ENCODE results near the gene FASN.

FASN gene

DNA sequence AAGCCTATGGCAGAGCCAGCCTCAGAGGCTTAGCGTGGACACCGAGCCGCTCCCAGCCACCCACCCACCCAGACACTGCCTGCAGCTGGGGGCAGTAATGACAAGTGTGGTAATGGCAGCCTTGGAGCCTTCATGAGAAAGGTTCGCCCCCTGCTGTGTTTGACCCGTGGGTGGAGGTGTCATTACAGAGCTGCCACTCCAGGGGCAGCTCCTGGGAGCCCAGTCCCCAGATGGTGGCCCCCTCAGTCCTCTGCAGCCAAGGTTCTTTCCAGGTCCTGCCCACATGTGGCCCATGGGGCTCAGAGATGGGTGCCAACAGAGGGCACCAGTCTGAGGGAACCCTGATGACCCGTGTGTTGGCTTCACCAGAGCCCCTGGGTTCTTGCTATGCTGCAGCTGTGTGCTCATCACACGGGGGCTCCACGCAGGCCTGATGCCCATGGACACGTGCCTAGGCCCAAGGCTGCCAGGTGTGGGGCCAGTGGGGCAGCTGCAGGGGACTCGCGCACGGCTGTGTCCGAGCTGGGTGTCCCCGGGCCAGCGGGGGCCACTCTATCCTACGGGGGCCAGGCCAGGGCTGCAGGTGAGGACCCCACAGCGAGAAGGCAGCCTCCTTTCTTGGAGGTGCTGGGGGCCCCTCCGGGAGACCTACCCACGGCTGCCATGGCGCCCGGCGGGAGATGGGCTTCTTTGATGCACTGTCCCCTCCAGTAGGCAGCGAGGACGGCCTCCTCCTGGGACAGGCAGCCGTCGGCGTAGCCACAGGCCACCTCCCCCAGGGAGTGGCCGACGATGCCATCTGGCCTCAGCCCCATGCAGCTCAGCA, 8.1 kb downstream of the FASN start:
- no peak for DNase-seq (ENCODE audit: low spot score)
- FAIRE-seq: no peak

DNA sequence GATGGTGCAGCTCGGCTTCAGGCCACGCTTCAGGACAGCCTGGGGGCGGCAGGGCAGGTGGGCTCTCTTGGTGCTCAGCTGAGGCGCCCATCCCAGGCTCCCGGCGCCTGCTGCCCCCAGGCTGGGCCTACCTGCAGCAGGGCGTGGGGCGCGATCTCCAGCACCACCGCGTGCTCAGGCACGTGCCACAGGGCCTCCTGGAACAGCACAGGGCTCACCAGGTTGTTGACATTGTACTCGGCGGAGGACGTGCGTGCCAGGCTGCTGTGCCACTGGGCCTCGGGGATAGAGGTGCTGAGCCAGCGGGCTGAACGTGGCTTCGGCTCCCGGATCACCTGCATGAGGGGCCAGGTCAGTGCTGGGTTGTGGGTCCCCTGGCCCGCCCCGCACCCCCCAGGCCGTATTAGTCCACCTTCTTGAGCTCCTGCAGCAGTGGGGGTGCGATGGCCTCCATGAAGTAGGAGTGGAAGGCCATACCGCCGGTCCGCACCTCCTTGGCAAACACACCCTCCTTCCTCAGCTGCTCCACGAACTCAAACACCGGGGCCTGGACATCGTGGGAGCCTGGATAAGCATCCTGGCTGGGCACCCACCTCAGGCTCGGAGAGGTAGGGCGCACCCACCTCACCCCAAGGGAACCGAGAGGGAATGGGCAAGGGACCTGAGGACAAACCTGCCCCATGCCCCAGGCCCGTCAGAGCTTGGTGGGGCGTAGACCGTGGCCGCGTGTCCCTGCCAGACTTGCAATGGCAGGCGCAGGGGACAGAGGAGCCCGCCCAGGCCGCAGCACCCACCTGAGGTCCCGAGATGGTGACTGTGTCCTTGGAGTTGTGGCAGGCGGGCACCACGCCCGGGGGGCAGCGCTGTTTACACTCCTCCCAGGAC, 9.0 kb downstream of the FASN start:
- FAIRE-seq (no peak), DNase-seq (ENCODE audit: low spot score) (no peak)

DNA sequence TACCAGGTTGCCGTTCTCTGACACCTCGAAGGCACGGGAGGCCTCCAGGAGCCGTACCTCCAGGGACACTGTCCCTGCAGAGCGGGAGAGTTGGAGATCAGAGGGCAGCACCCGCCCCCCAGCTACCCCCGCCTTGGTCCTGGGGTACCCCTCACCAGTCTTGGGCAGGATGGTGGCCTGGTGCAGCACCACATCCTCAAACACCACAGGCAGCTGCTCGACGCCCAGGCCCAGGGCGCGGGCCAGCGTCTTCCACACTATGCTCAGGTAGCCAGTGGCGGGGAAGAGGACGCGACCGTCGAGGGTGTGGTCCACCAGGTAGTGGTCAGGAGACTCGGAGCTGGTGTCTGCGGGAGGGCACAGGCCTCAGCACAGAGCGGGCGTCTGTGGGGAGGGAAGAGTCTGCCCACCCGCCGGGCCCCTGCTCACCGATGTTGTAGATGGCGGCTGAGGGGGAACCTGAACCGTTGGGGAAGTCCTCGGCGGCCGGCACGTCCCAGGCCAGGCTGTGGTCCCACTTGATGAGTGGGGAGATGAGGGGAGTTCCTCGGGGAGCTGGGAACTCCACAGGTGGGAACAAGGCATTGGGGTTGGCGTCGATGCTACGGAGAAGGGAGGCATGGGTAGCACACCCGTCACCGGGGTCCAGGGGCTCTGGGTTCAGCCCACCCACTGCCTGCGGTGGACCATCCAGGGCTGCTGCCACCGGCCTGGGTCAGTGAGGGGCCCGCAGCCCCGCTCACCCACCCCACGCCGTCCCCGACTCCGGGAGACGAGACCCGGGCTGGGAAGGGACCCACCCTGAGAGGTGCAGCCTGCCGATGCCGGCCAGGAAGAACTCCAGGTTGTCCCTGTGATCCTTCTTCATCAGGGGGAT, 9.8 kb downstream of the FASN start:
- no peak for DNase-seq (ENCODE audit: low spot score)
- FAIRE-seq: no peak

DNA sequence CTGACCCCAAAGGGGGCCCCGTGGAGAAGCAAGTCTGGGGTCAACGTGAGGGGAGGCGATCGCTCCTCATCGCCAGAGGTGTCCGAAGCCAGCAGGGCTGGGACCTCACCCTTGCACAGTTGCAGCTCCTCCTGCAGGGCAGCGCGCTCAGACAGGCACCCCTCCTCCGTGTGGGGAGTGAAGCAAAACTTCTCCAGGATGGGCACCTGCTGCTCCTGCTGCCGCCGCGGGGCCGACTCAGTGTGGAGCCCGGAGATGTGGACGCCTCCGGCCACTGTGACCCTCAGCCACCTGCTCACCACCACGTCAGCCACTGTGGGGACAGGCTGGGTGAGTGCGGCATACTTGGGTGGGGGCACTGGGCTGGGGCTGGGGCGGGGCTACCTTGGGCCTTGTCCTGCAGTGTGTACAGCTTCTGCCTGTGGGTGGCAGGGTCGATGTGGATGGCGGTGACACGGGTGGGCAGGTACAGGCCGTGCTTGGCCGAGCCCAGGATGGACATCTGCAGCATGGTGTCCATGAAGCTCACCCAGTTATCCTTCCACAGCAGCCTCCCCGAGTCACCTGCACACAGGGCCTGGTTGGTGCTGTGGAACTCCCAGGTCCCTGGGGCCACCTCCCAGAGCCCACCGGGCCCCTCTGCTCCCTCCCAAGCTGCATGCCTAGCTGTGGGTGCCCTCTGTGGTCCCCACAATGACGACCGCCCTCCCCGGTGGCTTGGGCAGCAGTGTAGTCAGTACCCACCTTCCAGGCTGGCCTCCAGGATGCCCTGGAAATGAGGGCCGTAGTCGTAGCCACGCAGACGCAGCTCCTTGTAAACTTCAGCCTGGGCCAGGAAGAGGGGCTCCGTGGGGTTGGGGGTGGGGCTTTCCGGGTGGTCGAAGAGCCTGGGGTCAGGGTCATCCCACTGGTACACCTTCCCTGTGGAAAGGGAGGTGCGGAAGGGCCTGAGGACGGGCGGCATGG, 10.8 kb downstream of the FASN start:
- FAIRE-seq: no peak
- DNase-seq (ENCODE audit: low spot score): no peak

DNA sequence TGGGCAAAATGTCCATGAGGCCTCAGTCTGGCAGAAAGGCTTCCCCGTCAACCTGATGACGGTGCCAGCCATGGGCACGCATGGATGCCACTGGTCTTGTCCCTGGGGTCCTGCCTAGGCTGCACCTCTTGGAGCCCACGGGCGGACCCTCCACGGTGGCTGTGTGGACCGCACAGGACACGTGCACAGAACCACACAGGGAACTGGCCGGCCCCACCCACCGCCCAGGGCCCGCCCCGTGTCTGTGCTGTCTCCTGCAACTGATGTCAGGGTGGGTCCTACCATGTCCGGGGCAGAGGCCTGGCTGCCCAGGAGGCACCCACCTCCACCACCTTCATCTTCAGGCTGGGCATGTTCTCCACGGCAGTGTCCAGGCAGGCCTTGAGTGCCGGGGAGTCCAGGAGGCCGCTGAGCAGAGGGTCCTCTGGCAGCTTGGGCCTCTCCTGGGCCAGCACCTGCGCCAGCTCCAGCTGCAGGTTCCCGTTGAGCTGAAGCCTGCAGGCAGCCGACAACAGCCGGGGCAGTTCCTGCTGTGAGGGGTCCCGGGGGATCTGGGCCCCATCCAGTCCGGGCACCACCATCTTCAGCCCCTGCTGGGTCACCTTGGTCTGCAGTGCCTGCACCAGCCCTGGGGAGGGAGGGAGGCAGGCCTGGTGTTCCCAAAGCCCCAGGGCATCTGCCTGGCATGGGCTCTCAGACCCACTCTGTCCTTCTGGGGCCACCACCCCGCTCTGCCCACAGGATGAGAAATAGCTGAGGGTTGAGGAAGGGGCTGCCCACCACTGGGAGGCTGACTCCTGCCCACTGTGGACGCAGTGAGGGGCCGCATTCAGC, 11.9 kb downstream of the FASN start:
- DNase-seq (ENCODE audit: low spot score) (no peak), FAIRE-seq (no peak)

DNA sequence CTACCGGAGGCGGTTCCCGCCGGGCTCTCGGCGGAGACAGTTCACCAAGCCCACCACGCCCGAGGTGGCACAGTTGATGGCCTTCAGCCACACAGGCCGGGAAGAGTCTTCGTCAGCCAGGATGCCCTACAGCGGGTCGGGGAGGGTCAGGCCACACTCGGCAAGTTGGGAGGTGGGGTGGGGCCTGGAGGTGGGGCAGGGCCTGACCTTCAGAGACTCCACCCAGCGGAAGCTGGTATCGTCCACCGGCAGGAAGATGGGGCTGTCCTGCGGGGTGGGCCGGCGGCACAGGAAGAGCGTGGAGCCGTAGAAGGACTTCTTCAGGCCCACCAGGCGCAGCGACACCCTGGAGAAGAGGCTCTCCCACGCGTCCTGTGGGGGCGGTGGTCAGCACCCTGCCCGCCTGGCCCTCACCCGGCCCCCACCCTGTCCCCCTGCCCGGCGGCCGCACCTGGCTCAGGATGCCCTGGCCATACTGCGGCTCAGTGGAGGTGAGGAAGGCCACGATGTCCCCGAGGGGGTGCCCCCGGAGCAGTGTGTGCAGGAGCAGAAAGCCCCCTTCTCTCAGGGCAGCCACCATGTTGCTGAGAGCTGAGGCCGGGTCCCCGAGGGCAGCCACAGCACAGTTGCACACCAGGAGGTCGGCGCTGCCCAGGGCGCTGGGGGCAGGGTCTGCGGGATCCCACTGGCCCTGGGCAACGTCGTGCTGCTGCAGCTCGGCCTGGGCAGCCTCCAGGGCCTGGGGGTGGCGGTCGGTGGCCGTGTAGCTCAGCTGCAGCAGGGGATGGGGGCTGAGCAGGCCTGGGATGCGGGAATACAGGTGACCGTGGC, 12.8 kb downstream of the FASN start:
- DNase-seq (ENCODE audit: low spot score): no peak
- no peak for FAIRE-seq

DNA sequence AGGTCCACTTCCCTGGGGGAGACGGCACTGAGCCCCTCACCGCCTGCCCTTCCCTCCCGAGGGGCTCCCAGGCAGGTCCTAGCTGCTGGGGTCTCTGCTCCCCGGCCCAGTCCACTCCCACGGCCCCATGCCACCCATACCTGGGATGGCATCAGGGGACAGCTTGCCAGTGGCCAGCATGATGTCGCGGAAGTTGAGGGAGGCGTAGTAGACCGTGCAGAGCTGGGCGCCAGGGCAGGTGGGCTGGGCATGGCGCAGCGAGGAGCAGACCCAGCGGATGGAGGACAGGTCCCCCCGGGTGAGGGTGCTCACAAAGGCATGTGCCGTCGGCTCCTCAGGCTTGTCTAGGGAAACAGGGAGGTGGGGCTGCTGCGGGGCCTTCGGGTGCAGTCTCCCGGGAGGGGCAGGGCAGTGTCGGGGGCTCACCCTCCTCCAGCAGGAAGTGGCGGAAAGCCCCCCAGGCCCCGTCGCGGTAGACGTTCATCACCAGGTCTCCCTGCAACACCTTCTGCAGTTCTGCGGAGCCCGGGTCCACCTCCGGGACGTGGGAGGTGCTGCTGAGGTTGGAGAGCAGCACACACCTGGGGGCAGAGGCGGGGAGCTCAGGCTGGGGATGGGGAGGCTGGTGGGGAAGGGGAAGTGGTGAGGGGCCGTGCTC, 13.5 kb downstream of the FASN start:
- DNase-seq (ENCODE audit: low spot score) (no peak), FAIRE-seq (no peak)

DNA sequence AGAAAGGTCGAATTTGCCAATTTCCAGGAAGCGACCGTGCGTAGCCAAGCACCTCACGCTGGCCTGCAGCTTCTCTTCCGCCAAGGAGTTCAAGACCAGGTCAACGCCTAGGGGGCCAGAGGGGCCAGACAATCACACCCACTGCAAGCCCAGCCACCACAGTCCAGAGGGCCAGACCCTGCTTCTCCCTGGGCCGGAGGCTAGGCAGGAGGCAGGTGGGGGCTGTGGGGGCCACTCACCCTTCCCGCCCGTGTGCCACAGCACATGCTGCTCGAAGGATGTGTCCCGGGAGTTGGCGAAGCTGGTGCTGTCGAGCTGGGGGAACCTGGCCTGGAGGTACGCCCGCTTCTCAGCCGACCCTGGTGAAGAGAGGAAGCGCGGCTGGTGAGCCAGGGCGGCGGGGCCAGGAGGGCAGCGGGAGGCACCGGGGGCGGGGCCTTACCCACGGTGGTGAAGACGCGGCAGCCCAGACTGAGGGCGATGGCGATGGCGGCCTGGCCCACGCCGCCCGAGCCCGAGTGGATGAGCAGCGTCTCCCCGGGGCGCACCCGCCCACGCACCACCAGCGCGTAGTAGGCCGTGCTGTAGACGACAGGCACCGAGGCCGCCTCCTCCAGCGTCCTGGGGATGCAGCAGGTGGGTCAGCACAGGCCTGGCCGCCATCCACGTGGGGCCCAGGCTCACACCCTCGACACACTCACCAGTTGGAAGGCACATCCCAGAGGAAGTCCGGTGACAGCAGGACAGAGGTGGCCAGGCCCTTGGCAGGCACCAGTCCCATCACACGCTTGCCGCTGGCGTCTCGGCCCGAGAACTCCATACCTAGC, 14.3 kb downstream of the FASN start:
- FAIRE-seq (no peak), DNase-seq (ENCODE audit: low spot score) (no peak)

DNA sequence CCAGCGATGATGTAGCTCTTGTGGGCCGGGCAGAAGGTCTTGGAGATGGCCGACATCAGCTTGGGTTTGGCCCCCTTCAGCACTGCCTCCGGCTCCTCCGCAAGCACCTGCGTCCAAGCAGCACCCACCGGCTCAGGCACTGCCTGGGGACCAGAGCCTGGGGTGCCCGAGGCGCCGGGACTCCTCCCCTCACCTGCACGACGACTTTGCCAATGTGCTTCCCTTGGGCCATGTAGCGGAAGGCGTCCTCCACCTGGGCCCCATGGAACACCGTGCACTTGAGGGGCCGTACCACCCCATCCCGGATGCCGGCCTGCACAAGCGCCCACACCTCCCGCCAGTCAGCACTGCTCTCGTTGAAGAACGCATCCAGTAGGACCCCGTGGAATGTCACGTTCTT, 15.0 kb downstream of the FASN start:
- no peak for DNase-seq (ENCODE audit: low spot score)
- no peak for FAIRE-seq

DNA sequence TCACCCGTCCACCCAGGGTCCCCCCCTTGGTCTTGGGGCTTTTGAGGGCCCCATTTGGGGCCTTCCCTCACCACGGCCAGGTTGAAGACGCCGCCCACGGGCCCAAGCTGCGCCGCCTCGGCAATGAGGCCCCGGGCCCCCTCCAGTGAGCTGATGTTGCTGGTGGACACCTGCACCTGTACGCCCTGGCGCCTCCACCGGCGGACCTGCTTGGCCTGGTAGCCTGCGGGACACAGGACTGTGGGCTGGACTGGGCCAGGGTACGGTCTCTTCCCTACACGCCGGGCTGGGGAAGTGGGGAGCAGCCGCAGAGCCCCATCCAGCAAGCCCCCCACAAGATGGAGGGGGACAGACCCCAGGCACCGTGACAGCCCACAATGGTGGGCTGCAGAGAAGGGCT, 15.6 kb downstream of the FASN start:
- FAIRE-seq: no peak
- no peak for DNase-seq (ENCODE audit: low spot score)

DNA sequence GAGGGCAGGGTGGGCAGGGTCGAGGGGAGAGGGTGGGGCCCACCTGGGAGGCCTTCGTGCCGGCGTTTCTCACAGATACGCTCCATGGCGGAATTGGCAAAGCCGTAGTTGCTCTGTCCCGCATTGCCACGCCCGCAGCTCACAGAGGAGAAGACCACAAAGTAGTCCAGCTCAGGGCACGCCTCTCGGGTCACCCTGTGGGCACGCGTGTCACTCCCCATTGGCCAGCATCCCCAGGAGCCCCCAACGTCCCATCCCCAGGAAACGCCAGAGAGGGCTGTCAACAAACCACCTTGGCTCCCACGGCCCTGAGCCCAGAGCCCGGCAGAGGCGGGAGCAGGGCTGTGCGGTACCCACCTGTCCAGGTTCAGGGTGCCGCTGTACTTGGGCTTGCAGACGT, 16.1 kb downstream of the FASN start:
- DNase-seq (ENCODE audit: low spot score): no peak
- FAIRE-seq: no peak

DNA sequence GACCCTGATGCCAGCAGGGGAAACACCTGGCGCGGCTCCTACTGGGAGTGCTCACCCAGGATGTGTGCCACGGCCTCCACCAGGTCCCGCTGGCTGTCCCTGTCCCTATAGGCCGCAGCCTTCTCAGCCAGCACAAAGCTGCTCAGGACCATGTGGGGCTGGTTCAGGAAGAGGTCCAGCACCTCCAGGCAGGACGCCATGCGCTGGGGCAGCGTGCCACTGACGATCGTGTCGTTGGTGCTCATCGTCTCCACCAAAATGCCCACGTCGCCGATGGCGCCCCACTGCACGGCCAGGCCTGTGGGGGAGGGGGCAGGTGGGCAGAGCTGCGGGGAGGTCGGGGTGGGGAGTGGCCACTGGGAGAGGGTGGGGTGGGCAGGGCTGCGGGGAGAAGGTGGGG, 16.5 kb downstream of the FASN start:
- FAIRE-seq: no peak
- DNase-seq (ENCODE audit: low spot score): no peak

DNA sequence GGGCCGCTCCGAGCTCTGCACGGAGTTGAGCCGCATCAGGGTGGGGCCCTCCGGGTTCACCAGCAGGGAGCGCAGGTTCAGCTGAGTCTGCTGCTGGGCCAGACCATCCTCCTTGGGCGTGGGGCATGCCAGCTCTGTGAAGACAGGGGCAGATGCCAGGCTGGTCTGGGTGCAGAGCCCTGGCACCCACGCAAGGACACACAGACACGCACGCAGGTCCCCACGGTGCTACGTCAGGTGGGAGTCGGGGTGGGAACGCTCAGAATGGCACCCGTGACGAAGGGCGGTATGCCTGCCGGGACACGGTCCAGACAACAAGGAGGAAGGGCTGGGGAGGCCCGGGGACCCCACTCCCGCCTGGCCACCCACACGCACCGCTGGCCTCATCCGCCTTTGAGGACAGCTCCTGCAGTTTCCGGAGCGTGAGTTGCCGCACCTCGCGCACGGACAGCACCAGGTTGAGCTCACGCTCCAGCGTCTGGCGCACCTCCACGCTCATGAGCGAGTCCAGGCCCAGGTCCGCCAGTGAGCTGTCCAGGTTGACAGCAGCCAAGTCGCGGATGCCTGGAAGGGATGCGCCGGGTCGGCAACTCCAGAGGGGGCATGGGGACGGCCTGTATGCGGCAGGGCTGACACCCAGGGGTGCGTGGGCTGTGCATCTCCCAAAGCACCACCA, 17.1 kb downstream of the FASN start:
- FAIRE-seq: no peak

DNA sequence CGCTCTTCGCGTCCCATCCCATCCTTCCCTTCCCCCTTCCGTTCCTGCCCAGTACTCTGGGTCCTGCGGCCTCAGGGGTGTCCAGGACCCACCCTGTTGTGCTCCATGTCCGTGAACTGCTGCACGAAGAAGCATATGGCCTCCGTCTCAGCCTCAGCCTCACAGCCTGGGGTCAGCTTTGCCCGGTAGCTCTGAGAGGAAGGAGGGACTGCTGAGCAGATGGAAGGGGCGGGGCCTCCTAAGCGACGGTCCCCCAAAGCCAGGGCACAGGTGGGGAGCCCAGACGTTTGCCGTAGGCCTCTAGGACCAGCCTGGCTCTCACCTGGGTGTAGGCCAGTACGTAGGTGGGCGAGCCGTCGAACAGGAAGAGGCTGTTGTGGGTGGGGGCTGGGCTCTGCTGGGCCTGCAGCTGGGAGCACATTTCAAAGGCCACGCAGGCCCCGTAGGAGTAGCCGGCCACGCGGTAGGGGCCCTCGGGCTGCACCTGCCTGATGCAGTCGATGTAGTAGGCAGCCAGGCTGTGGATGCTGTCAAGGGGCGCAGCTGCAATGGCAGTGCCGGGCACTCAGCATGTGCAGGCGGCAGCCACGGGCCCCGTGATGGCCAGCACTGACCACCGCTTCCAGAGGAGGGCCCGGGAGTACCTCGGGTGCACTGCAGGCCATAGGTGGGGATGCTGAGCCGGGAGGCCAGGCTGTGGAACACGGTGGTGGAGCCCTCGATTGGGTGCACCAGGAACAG, 17.8 kb downstream of the FASN start:
- FAIRE-seq (no peak), DNase-seq (ENCODE audit: low spot score) (no peak)

More for the DNA sequence above, 17.1 kb downstream of the FASN start:
- DNase-seq (ENCODE audit: low spot score): no peak

DNA sequence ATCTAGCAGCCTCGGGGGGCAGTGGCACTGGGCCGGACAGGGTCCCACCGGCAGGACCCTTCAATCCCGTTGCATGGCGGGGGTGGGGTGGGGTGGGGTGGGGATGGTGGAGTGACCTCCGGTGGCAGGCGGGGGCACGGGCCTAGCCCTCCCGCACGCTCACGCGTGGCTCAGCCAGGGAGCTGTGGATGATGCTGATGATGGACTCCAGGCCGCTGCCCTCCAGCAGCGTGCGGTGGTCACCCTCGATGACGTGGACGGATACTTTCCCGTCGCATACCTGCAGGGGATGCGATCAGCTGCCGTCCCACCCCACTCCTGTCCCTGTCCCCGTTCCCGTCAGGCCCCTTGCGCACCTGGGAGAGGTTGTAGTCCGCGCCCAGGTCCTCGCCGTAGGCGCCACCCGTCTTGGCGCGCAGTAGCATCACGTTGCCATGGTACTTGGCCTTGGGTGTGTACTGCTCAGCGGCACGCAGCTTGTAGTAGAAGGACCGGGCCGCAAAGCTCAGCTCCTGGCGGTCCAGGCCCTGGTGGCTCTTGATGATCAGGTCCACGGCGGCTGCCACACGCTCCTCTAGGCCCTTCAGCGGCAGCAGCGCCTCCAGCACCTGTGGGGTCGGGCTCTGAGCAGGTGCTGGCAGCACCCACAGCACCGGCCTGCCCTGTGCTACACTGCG, 18.9 kb downstream of the FASN start:
- DNase-seq (ENCODE audit: low spot score): no peak
- FAIRE-seq: no peak
